Stimulated activated CD4-positive, alpha-beta T cell treated with anti-CD3 and anti-CD28 coated beads, Interleukin-1b, Interleukin-23, amount 100 ng/mL, for 1 hour (primary cell): ENCODE measurements around the gene COX4I1.

ENCODE experiments used
- DNase-seq, 2 donors: peaks; one replicate each; pipeline ENCODE4 v3.0.0-alpha.2; 2020; ENCODE audit warnings: low read depth in 2 of 2

Gene COX4I1

DNA sequence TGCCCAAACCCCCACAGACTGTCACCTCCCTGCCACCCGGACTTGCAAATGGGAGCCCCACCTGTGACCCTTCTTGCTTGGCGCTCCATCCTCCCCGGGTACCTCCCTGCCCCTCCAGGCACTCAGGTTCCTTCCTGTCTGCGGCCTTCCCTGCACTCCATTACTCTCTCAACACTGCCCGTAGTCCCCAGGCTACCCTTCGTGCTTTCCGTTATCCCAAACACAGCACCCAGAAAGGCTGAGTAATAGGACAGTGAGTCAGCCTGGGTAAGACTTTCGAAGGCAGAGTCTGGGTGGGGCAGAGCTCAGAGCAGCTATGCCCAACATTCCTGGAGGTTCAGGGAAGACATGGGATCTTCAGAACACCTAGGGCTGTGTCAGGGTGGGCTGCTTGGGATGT is 32.0 kb upstream of the COX4I1 start:
- no peak for DNase-seq

DNA sequence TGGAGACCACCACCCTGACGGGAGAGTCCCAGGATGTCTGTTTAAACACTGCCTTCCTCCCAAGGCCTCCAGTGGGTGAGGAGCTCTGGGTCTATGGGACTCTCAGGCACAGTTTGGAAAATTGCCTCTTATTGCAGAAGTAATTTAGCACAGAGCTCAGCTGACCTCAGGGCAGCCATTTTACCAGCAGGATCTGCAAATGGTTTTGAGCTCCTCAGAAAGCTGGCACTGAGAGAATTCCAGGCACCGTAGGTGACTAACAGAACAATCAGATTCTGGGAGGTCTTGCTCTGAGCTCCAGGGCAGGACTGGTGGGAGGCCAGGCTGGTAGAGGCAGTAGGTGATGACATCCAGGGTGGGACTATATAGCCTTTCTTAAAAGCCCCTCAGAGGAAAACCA is 31.3 kb upstream of the COX4I1 start:
- DNase-seq = no peak

DNA sequence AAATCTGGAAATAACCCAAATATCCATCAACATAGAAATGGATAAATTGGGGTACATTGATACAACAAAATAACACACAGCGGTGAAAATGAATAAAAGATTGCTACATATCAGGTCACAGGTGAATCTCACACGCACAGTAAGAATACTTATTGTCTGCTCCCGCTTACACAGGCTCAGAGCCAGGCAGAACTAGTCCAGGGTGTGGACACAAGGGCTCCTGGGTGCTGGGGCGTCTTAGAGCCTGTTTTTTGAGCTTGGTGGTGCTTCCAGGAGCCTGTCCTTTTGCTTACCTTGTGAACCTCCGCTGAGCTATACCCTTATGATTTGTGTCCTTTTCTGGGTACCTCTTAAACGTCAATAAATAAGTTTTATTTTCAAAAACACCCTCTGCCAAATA is 28.8 kb upstream of the COX4I1 start:
- no peak for DNase-seq

DNA sequence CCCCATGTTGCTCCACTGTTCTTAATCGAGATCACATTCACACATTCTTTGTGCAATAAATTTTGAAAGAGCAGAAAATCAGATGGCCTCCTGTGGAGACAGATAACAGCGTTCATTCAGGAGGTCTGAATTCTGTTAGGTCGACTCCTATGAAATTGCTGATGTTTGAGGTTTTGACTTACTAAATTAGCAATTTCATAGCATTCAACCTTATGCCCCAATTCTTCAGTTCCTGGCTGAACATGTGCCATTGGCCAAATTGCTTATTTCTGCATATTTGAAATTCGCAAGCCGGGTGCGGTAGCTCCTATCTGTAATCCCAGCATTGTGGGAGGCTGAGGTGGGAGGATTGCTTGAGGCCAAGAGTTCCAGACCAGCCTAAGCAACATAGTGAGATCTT is 26.5 kb upstream of the COX4I1 start:
- DNase-seq = no peak

DNA sequence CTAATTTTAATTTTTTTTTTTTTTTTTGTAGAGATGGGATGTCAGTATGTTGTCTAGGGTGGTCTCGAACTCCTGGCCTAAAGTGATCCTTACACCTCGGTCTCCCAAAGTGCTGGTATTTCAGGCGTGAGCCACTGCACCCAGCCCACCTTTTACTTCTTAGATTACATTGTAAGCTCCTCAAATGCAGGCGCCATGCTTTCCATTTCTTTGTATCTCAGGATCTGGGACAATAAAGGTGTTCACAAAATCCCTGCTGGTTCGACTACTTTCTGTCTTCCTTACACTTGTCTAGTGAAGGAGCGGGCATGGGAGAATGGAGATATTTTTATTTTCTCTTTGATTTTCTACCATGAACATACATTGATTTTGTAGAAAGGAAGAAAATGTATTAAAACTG is 25.4 kb upstream of the COX4I1 start:
- no peak for DNase-seq

DNA sequence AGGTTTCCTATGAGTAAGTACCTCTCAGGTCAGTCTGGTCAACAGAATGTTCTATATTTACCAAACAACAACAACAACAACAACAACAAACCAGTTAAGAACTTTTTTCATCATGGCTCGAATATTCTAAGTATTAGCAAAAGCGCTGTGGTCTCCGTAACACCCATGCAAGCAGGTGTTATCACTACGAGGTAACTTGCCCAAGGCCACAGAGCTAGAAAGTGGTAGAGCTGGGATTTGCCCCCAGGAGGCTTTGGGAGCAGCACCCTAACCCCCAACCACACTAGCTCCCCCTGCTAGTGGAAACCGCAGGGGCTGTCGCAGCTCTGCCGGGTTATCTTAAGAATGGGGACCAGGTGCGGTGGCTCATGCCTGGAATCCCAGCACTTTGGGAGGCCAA is 24.7 kb upstream of the COX4I1 start:
- no peak for DNase-seq

DNA sequence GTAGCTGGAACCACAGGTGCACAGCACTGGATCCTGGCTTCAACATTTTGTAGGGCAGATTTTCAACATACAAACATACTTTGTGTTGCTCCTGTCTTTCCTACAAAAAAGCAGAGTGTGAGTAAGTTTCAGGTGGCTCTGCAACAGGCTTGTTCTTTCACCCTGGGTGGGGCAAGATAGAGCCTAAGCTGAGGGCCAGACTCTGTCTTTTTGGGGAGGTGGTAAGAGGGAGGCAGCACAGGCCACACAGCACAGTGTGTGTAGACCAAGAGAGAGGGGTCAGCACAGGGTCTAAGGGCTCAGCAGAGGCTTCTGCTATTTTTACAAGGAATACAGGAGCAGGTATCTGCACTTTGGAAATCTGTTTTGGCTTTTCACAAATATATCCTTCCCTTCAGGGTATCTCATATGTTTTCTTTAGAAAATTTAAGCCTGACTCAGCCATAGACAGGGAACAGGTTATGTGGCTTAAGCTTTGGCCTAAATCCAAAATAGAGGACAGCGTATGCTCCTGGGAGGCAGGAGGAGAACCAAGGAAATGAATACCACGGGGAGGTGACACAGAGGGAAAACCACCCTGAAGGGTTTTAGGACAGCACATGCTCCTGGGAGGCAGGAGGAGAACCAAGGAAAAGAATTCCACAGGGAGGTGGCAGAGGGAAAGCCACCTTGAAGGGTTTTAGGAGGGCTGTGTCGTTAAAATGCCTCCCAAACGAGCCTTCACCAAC is 21.7 kb upstream of the COX4I1 start:
- no peak for DNase-seq

DNA sequence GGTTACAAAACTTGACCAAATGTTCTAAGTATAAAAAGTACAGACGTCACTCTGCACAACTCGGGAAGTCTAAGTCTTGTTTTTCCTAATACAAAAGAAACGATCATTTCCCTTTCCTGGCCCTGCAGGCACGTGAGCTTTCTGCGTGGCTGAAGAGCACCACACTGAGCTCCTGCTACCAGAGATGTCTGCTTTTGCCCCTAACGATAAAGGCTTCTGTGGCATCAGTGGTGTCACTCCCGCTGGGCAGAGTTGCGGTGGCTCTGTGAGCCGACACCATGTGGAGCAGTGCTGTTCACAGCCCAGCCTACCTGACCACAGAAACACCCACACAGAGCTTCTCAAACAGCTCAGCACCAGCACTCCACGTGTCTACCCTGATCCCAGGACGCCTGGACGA is 20.6 kb upstream of the COX4I1 start:
- no peak for DNase-seq

DNA sequence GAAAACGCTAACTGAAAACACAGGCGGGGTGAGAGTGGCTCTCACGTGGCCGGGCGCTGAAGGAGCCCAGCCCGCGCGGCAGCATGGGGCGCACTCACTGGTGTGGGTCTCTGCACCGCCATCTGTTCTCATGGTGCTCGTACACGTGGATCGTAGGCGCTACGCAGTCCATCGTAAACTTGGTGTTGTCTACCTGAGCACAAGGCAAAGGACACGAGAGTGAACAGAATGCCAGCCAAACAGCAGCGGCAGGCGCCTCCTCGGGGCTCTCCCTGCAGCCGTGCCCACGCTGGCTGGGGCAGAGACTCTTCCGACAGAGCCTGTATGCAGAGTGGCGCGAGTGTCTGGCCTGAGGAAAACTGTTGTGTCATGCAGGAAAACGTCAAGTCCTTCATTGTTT is 19.2 kb upstream of the COX4I1 start:
- no peak for DNase-seq

DNA sequence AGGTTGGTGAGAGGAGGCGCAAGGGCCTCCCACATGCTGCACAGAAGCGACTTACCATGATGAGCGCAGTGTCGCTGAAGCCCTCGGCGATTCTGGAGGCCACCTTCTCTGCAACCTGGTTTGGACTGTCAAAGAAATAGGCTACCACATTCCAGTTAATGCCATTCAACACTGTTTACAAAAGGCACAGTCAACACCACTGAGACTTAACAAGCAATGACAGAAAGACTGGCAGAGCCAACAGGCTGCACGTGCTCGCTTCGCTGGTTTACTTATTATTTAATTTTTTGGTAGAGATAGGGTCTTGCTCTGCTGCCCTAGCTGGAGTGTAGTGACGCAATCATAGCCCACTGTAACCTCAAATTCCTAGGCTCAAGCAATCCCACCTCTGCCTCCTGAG is 18.3 kb upstream of the COX4I1 start:
- DNase-seq = no peak

DNA sequence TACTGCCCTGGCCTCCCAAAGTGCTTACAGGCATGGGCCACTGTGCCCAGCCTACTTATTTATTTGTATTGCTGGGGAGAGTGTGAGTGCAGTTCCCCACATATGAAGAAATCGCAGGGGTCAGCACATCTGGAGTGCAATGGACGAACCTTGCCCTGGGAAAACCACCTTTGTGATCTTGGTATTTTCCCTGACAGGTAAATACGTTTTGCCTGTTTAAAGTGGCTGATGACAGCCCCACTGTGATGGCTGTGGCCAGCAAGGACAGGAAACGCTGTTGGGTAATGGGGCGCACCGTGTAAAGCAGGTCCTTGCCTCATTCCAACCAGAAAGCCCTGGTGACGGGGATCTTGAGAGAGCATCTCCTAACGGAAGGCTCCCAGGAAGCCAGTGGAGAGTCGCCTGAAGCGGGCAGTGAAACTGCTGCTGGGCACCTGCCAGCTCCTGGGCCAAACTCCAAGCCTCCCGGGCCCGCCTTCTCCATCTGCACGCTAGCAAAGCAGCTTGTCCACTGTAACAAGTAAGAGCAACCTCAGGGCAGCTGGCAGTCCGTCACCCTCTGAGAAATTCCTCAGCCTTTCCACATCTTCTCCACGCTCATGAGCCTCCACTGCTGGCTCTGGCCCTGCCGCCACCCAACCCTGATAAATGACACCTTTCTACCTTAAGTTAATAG is 17.7 kb upstream of the COX4I1 start:
- DNase-seq = no peak

DNA sequence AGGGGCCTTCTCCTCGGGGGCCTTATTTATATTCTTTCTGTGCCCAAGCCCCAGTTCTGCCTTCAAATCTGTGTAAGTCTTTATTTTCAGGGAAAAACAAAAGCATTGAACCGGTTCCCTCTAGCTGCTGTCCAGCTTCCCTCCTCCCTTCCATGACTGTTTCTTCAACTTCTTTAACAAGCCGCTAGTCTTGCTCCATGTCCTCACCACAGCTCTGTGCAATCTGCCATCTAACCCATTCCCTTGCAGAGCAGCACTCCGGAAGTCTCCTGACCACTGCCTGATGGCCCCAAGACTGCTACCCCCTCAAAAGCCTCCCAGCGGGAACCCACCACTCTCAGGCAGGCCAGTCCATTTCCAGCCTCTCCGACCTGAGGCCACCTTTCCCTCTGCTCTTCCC is 17.0 kb upstream of the COX4I1 start:
- no peak for DNase-seq

DNA sequence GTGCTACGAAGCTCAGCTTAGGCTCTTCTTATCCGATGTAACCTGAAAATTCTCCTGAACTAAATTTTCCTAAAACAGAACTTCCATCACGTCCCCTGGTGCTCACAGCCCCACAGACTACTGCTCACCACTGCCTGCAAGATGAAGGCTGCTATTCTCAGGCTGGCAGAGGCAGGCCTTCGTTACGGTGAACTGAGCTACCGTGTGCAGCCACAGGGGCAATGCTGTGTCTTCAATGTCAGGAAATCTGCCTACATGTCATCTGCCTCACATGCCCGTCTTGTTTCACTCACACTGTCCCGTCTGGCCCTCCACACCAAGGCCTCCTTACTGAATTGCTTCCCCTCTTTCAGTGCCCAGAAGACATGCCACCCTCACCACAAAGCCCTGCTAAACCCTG is 16.1 kb upstream of the COX4I1 start:
- DNase-seq = no peak

DNA sequence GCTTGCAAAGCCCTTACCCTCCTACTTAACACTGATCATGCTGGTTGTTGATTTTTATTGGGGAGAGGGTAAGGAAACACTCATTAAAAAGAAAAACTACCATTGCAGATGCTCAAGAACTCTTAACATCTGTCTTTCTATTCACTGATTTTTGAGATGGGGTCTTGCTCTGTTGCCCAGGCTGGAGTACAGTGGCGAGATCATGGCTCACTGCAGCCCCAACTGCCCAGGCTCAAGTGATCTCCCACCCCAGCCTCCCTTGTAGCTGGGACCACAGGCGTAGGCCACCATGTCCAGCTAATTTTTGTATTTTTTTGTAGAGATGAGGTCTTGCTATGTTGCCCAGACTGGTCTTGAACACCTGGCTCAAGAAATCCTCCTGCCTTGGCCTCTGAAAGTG is 14.7 kb upstream of the COX4I1 start:
- DNase-seq = no peak

DNA sequence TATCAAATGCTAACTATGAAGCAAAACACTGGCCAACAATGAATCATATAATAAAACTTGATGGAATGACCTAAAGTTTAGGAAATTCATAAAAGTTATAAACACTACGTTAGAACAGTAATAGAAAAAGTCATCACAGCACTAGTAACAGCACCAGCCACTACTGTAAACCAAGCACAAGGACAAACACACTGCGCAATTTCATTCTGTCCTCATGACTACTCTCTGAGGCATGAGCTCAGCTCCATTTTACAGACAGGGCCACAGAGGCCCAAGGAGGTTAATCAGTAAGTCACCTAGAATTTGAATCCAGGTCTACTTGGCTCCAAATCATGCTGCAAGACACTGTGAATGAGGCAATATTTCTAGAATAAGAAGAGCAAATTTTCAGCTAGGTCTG is 13.6 kb upstream of the COX4I1 start:
- no peak for DNase-seq

DNA sequence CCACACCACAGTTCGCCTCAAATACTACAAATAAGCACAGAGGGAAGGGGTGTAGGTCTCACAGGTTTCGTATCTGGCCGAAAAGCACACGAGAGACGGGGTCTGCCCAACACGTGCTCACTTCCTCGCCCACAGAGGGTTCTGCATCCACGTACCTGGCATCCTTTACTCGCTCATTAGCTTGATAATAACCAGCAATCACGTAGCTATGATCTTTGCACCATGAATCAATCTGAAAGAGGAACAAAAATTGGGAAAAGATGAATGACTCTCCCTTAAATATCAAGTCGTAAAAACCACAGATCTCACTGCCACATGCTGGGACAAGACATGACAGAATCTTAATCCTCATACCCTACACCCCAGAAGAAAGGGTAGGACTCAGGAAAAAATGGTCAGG is 10.7 kb upstream of the COX4I1 start:
- DNase-seq = no peak

DNA sequence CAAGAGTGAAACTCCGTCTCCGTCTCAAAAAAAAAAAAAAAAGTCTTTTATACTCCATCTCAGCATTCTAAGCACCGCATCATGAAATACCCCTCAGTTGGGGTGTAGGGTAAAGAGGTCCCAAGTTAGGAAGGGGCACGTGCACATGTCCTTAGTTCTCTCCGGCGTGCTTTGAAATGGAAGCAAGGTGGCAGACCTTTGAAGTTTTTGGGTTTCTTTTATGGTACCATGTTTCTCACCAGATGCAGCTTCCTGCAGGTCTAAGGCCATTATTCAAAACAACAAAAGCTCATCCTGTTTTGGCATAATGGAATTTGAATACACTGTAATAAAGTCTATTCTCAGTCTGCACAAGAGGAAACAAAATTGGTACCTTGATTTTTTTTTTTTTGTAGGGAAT is 9.7 kb upstream of the COX4I1 start:
- DNase-seq = no peak

DNA sequence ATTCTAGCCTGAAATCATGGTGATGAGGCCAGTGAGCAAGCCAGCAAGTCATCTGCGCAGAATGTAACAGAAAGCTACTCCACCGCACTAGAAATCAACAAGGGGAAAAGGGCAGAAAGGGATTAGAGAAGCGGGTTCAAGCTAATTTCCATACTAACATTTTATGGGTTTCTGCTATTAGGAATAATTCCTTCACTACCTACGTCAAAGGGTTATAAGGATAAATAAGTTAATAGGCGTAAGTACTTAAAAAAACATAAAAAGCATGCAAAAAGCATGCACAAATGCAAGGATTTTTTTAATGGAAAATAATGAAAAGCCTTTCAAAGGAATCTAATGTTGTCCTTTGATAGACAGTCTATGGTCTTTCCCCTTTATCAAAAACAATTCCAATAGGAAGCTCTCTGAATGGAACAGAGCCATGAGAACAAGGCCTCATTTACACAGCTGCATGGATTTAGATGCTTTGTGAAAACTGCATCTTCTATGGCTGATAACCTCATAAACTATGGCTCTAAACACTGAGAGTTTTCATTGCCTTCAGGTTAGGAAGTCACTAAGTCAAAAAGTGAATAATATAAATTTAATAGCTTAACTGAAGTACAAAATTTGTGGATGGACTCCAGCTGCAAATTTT is 5.7 kb upstream of the COX4I1 start:
- DNase-seq = no peak

DNA sequence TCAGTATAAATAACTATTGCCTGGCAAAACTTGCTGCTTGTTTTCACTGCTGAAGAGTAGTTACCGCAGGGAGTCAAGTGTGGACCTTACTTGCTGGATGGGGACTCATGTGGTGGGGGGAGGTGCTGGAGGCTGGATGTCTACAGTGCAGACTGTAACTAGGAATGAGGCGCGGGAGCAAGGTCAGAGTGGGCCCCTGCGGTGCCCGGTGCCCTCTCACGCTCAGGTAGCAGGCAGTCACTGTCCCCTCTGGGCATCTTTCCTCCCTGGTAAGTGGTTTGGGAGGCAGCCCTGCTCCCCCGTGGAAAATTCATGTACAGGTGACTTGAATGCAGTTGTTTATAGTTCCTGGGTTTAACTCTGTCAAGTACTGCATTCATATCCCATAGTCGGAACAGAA is 4.8 kb upstream of the COX4I1 start:
- no peak for DNase-seq

DNA sequence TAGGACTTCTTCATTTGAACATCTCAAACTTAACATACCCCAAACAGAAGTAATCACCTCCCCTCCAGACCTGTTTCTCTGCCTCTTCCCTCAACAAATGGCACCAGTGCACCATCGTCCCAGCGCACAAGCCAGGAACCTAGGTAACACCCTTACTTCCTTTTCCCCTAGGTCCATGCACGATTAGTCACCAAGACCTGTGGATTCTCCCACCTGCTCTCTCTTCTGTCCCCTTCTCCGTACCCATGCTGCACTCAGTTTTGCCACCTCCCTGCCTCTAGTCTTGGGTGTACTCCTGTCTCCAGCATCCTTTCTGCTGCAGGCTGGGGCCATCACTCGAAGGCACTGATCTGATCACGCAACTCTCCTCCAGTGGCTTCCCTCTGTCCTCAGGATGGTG is 3.3 kb upstream of the COX4I1 start:
- no peak for DNase-seq

DNA sequence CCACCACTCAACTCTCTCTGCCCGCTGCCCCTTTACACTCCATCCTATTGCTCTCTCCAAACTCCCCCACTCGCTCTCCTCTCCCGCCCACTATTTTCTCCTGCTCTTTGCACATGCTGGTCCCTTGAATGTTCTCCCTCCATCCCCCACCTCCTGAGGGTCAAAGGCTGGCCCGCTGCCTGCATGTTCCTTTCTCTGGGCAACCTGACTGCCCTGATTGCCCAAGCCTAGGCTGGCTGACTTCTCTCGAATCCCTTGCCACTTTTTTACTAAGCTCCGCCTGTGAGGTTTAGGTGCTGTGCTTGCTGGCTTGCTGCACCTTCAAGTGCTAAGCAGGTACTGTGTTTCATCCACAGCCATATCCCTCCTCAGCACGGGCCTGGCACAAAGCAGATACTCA is 2.9 kb upstream of the COX4I1 start:
- no peak for DNase-seq

DNA sequence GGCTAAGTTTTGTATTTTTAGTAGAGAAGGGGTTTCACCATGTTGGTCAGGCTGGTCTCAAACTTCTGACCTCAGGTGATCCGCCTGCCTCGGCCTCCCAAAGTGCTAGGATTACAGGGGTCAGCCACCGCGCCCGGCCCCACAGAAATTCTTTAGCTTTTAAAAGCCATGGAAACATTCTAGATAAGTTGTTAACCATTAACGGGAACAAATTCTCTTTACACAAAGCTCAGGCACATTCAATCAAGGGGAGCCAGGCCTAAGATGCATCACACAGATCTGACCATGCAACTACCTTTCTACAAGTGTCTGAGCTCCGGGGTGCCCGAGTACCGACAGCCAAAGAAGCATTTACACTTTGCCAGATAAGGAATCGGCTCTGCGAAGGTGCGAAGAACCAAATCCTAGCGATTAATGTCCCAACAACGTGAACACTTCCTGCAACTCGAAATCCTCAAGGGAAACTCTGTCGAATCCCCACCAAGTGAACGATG is 1.2 kb upstream of the COX4I1 start:
- no peak for DNase-seq

DNA sequence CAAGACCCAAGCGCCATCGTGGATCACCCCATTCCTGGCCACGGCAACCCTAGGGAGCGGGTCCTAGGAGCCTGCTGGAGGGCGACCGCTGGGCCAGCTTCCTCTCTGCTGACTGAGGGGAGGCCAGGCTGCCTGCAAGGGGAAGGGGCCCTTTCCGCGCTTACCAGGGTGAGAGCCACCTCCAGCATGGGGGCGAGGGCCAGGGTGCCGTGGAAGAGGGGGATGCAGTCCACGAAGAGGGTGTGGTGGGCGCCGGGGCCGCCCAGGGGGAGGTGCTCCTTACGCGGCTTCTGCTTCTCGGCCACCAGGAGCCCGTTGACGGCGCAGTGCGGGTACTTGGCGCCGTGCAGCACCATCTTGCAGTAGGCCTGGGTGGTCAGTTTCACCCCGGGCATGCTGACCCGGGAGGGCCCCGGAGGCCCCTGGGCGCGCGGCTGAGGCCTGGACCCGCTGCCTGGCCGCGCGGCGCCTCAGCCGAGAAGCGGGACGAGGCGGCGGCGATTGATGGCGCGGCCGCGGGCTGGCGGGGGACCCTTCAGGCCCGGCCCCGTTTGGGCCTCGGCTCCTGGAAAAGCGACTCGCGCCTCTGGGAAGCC is 496 bp upstream of the COX4I1 start:
- no peak for DNase-seq
